MM.1S (cell line): ENCODE measurements around the gene ACYP2.

Experiments
- DNase-seq: peaks from one replicate; pipeline ENCODE4 v3.0.0-alpha.2; 2015
- H2AFZ ChIP-seq: fragments of 300-600 bp; sonication (generic); 2 replicates; pipeline ENCODE4 v1.6.0; 2016; ENCODE audit warnings: antibody characterized with exemption, low read length
- H3F3A ChIP-seq: fragments of 300-600 bp; sonication (generic); 2 replicates; pipeline ENCODE4 v1.6.1; 2016; ENCODE audit warnings: mild to moderate bottlenecking, antibody characterized with exemption, low read length, moderate library complexity, mixed read lengths; ENCODE audit not compliant: insufficient read depth
- H3K27ac ChIP-seq: fragments of 300-600 bp; sonication (generic); 2 replicates; pipeline ENCODE4 v1.5.1; 2016; ENCODE audit warnings: mild to moderate bottlenecking, low read length
- H3K27me3 ChIP-seq: fragments of 300-600 bp; sonication (generic); replicated peaks from 2 replicates; pipeline ENCODE4 v1.6.0; 2016; ENCODE audit warnings: low read length; ENCODE audit not compliant: insufficient read depth
- H3K36me3 ChIP-seq: fragments of 300-600 bp; sonication (generic); replicated peaks from 2 replicates; pipeline ENCODE4 v1.6.1; 2016; ENCODE audit warnings: mild to moderate bottlenecking, low read length, mixed read lengths; ENCODE audit not compliant: insufficient read depth
- H3K4me1 ChIP-seq: fragments of 300-600 bp; sonication (generic); 2 replicates; pipeline ENCODE4 v1.6.1; 2016; ENCODE audit warnings: low read length, mixed read lengths
- H3K4me2 ChIP-seq: fragments of 300-600 bp; sonication (generic); 2 replicates; pipeline ENCODE4 v1.6.0; 2016; ENCODE audit warnings: low read depth, low read length
- H3K4me3 ChIP-seq: fragments of 300-600 bp; sonication (generic); 2 replicates; pipeline ENCODE4 v1.5.1; 2016; ENCODE audit warnings: low read length, mixed read lengths
- H3K79me2 ChIP-seq: fragments of 300-600 bp; sonication (generic); 2 replicates; pipeline ENCODE4 v1.6.1; 2016; ENCODE audit warnings: mixed run types, low read length, mixed read lengths
- H3K9ac ChIP-seq: fragments of 300-600 bp; sonication (generic); 2 replicates; pipeline ENCODE4 v1.6.1; 2016; ENCODE audit warnings: low read length, mixed read lengths
- H3K9me2 ChIP-seq: fragments of 300-600 bp; sonication (generic); replicated peaks from 2 replicates; pipeline ENCODE4 v1.6.1; 2016; ENCODE audit warnings: mild to moderate bottlenecking, low read length, mixed read lengths; ENCODE audit not compliant: insufficient read depth
- H3K9me3 ChIP-seq: fragments of 300-600 bp; sonication (generic); replicated peaks from 2 replicates; pipeline ENCODE4 v1.6.1; 2016; ENCODE audit warnings: mild to moderate bottlenecking, low read length, mixed read lengths; ENCODE audit not compliant: insufficient read depth
- H4K20me1 ChIP-seq: fragments of 300-600 bp; sonication (generic); 2 replicates; pipeline ENCODE4 v1.6.1; 2016; ENCODE audit warnings: mild to moderate bottlenecking, low read length, moderate library complexity, mixed read lengths; ENCODE audit not compliant: insufficient read depth
- EZH2 ChIP-seq: fragments of 300-600 bp; sonication (generic); optimal IDR thresholded peaks from 2 replicates; pipeline ENCODE3; 2017; ENCODE audit warnings: low read depth, mild to moderate bottlenecking, antibody characterized with exemption, low read length, mixed read lengths
- EZH2phosphoT487 ChIP-seq: fragments of 300-600 bp; sonication (generic); IDR thresholded peaks from 2 replicates; pipeline ENCODE4 v1.6.1; 2018; ENCODE audit warnings: antibody characterized with exemption, low read length
- TF ChIP-seq, protein P1 (sequence below): fragments of 300-600 bp; sonication (generic); IDR thresholded peaks from 2 replicates; pipeline ENCODE4 v1.5.1; 2016; ENCODE audit warnings: antibody characterized with exemption, low read length, mixed read lengths

The ACYP2 gene

DNA sequence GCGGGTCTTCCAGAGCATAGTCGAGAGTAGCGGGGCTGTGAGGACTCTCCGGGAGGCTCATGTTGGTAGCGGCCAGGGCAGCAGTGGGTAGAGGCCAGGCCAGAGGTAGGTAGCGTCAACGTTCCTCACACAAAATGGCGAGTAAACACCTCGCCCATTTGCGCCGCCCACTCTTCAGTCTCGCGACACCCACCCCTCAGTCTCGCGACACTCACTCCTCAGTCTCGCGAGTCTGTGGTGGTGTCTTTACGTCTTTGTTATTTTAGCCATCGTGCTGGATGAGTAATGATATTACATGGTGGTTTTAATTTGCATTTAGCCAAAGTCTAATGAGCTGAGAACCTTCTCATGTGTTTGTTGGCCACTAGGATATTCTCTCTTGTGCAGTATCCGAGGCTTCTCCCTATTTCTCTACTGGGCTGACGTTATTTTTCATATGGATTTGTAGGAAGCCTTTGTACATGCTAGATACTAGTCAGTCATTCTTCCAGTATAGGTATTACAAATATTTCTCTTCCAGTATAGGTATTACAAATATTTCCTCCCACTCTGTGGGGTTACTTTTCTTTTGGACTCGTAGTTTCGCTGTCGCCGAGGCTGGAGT is 140.8 kb downstream of the ACYP2 start, which contains the start of gene TSPYL6:
TSS of gene TSPYL6 (minus strand) at position 139 of the 604 bp plus-strand sequence. CDS start at position 61, 78 bp downstream.
- Histone ChIP-seq H3K9me3 (no peaks in the 10 kb centered on the region), H3K27me3 (no peaks in the 10 kb centered on the region), H3K79me2 (no peaks in the 10 kb centered on the region), H3F3A (no peaks in the 10 kb centered on the region), H4K20me1 (no peaks in the 10 kb centered on the region), H3K27ac (no peak within 1 kb of the TSS), H3K4me2 (no peak within 1 kb of the TSS), H3K9ac (no peak within 1 kb of the TSS), H2AFZ (no peak within 1 kb of the TSS), H3K4me1 (no peaks in the 10 kb centered on the region), H3K36me3 (no peaks in the 10 kb centered on the region), H3K9me2 (no peaks in the 10 kb centered on the region), H3K4me3 (no peak within 1 kb of the TSS)
- TF ChIP-seq, protein P1, sequence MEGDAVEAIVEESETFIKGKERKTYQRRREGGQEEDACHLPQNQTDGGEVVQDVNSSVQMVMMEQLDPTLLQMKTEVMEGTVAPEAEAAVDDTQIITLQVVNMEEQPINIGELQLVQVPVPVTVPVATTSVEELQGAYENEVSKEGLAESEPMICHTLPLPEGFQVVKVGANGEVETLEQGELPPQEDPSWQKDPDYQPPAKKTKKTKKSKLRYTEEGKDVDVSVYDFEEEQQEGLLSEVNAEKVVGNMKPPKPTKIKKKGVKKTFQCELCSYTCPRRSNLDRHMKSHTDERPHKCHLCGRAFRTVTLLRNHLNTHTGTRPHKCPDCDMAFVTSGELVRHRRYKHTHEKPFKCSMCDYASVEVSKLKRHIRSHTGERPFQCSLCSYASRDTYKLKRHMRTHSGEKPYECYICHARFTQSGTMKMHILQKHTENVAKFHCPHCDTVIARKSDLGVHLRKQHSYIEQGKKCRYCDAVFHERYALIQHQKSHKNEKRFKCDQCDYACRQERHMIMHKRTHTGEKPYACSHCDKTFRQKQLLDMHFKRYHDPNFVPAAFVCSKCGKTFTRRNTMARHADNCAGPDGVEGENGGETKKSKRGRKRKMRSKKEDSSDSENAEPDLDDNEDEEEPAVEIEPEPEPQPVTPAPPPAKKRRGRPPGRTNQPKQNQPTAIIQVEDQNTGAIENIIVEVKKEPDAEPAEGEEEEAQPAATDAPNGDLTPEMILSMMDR: no peak
- TF ChIP-seq EZH2: no peak
- TF ChIP-seq EZH2phosphoT487: no peak
- no peak for DNase-seq

DNA sequence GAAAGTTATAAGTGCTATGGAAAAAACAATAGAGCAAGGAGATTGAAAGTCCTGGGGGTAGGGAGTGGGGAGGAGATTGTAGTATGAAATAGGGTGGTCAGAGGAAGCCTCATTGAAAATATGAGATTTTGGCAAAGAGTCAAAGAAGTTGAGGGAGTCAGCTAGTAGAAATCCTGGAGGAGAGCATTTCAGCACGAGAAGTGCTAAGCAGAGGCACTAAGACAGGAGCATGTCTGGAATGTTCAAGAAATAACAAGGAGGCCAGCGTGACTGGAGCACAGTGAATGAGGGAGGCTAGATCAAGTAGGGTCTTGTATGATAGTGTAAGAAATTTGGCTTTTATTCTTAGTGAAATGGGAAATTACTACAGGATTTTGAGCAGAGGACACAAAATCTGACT is 142.8 kb downstream of the ACYP2 start:
- H4K20me1 ChIP-seq: no peaks in the 10 kb centered on the region
- no peak overlapping the region for H3K4me2 ChIP-seq
- no peaks in the 10 kb centered on the region for H3K4me1 ChIP-seq
- no peak for DNase-seq
- no peak overlapping the region for H3K4me3 ChIP-seq
- no peak overlapping the region for H3K9ac ChIP-seq
- H2AFZ ChIP-seq: no peak overlapping the region
- H3F3A ChIP-seq: no peaks in the 10 kb centered on the region
- H3K36me3 ChIP-seq: no peaks in the 10 kb centered on the region
- H3K9me3 ChIP-seq: no peaks in the 10 kb centered on the region
- no peak overlapping the region for H3K27ac ChIP-seq
- H3K79me2 ChIP-seq: no peaks in the 10 kb centered on the region
- no peaks in the 10 kb centered on the region for H3K9me2 ChIP-seq
- H3K27me3 ChIP-seq: no peaks in the 10 kb centered on the region
- no peak for TF ChIP-seq EZH2
- TF ChIP-seq EZH2phosphoT487: no peak
- TF ChIP-seq, protein P1: no peak

DNA sequence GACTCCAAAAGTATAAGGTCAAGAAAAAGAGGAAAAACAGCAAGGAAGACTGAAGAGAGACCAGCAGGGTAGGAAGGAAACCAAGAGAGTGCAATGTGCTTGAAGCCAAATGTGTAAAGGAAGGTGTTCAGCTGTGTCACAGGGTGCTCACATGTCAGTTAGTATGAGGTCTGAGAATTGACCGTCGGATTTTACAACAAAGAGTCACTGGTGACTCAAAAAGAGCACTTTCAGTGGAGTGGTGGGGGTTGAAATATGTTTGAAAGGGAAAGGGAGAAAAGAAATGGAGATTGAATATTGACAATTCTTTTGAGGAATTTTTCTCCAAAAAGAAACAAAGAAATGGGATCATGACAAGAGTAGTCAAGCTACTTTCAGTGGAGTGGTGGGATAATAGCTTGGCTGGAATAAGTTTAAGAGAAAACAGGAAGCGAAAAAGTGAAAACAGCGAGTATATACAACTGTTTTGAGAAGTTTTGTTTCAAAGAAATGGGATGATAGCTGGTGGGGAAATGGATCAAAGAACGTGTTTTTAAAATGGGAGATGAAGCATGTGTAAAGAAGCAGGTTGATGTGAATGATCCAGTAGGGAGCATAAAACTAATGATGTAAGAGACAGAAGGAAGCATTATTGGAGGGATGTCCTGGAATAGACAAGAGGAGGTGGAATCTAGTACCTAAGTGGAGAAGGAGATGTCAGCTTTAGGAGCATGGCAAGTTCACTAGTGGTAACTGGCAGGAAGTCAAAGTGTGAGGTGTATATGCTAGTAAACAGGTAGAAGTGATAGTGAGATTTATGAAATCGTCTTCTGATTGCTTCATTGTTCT is 144.2 kb downstream of the ACYP2 start:
- H3K4me1 ChIP-seq: no peaks in the 10 kb centered on the region
- DNase-seq: no peak
- no peaks in the 10 kb centered on the region for H3K9me2 ChIP-seq
- TF ChIP-seq EZH2: no peak
- TF ChIP-seq, protein P1: no peak
- TF ChIP-seq EZH2phosphoT487: no peak
- H3K9ac ChIP-seq: no peak overlapping the region
- H3F3A ChIP-seq: no peaks in the 10 kb centered on the region
- no peaks in the 10 kb centered on the region for H3K36me3 ChIP-seq
- H3K4me3 ChIP-seq: no peak overlapping the region
- no peaks in the 10 kb centered on the region for H3K9me3 ChIP-seq
- no peak overlapping the region for H3K27ac ChIP-seq
- no peak overlapping the region for H3K4me2 ChIP-seq
- H4K20me1 ChIP-seq: no peaks in the 10 kb centered on the region
- H3K79me2 ChIP-seq: no peaks in the 10 kb centered on the region
- H3K27me3 ChIP-seq: no peaks in the 10 kb centered on the region
- H2AFZ ChIP-seq: no peak overlapping the region
